Fibroblast of villous mesenchyme (primary cell): Measurements from ENCODE around the gene SRPK2. TPM values are rescaled to one million over a fixed set of nuclear protein-coding genes. Genes with fewer than 3 reads are reported as not detected.
"Not testable (repeated sequence)": the region's sequence is repeated elsewhere in the genome, so short reads cannot be mapped to it uniquely, and the experiment has no call there.

Source experiments
- DNase-seq: peaks from one replicate; pipeline ENCODE4 v3.0.0-alpha.2; 2010; ENCODE audit warnings: low read depth
- H3K4me3 ChIP-seq: 2 replicates; pipeline ENCODE4 v1.5.1; 2011; ENCODE audit warnings: low read depth, mild to moderate bottlenecking, low read length
- total RNA-seq: library from RNA; depleted of rRNA; stranded (reverse); fragments of >200 nt; gene quantifications from 2 replicates; pipeline ENCODE4 v1.2.3, GENCODE V29; 2012
- TF ChIP-seq, protein P1 (sequence below): IDR thresholded peaks from 2 replicates; pipeline ENCODE4 v1.5.1; 2012; ENCODE audit warnings: low read depth, mild to moderate bottlenecking, low read length; ENCODE audit not compliant: insufficient read depth

SRPK2 gene
- total RNA-seq, 1 donor: 60.9 TPM

DNA sequence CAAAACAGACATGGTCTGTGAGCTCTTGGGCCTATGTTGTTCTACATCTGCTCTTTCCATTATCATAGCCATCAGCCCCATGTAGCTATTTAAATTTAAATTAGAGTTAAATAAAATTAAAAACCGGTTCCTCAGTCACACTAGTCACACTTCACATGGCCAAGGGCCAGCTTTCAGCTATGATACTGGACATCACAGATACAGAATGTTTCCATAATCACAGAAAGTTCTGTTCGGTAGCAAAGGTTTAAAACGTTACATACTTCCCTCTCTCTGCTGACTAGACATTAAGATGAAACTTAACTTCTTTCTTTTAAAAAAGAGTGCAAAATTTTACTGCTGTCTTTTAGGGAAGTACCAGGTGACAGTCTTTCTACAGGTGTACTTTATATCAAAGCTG is 43.0 kb downstream of the SRPK2 start:
- TF ChIP-seq, protein P1, sequence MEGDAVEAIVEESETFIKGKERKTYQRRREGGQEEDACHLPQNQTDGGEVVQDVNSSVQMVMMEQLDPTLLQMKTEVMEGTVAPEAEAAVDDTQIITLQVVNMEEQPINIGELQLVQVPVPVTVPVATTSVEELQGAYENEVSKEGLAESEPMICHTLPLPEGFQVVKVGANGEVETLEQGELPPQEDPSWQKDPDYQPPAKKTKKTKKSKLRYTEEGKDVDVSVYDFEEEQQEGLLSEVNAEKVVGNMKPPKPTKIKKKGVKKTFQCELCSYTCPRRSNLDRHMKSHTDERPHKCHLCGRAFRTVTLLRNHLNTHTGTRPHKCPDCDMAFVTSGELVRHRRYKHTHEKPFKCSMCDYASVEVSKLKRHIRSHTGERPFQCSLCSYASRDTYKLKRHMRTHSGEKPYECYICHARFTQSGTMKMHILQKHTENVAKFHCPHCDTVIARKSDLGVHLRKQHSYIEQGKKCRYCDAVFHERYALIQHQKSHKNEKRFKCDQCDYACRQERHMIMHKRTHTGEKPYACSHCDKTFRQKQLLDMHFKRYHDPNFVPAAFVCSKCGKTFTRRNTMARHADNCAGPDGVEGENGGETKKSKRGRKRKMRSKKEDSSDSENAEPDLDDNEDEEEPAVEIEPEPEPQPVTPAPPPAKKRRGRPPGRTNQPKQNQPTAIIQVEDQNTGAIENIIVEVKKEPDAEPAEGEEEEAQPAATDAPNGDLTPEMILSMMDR: no peak
- no peak for DNase-seq
- no peak overlapping the region for H3K4me3 ChIP-seq

DNA sequence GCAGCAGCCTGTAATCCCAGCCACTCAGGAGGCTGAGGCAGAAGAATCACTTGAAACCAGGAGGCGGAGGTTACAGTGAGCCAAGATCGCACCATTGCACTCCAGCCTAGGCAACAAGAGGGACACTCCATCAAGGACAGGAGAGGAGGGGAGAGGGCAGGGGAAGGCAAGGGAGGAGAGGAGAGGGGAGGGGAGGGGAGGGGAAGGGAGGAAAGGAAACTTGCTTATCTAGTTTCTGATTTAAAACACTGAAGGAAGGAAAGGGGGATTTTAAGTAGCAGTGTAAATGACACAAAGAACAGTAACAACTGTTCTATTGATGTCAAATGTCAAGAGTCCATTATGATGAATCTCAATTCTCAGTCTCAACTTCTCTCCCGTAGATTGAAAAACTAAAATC is 43.7 kb downstream of the SRPK2 start:
- H3K4me3 ChIP-seq: no peak overlapping the region
- DNase-seq: no peak
- TF ChIP-seq, protein P1: no peak

DNA sequence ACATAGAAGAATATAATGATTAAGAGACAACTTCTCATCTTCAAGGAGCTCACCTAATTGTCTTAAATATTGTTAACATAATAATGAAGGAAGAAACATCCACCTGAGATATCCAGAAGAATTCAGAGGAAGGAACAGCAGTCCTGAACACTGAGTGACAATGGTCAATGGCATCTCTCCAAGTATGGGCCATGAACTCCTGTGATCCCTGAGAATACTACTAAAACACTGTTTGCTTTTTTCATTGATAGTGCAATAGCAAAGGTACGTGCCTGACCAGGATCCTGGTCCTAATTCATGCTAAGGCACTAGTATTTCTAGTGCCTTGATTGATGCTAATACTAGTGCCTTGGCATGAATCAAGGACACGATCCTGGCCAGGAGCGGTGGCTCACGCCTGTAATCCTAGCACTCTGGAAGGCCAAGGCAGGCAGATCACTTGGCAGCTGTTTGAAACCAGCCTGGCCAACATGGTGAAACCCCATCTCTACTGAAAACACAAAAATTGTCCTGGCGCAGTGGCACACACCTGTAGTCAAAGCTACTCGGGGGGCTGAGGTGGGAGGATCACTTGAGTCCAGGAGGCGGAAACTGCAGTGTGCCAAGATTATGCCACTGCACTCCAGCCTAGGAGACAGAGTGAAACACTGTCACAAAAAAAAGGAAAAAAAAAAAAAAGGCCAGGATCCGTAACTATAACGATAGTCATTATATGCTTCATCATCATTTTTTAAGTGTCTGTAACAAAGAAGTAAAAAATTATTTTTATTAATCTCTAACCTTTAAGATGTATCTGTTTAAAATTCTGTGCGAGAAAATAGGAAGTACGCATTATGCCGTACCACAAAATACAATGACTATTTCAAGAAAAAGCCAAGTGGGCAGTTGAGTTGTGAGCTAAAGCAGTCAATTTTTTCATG is 49.1 kb downstream of the SRPK2 start:
- DNase-seq: no peak
- TF ChIP-seq, protein P1: no peak
- no peak overlapping the region for H3K4me3 ChIP-seq

DNA sequence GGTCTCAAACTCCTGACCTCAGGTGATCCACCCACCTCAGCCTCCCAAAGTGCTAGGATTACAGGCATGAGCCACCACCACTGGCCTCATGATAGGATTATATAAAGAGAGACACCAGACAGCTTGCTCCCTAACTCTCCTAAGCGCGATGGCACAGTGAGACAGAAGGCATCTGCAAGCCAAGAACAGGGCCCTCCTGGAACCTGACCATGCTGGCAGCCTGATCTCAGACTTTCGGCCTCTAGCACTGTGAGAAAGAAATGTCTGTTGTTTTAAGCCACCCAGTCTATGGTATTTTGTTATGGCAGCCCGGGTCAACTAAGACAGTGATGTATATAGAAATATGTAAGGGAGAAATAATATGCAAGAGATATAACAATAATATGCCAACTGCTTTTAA is 51.2 kb downstream of the SRPK2 start:
- TF ChIP-seq, protein P1: no peak
- no peak for DNase-seq
- H3K4me3 ChIP-seq: no peak overlapping the region

DNA sequence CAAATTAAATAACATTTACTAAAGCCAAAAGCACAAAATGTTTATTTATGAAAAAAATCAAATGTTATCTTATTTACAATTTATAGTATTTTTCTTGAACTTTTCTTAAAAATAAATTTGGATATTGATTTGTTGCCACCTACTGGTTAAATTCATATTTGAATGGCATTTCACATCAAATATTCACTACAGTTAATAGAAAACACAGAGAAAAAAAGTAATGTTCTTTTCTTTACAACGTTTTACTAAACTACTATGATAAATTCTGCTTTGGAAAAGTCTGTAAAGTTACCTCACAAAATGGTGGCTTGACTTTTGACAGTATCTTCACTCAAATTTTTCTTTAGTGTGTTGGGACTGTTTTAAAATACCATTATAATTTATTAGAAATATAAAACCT is 52.7 kb downstream of the SRPK2 start:
- peak; percentile 23 for DNase-seq
- TF ChIP-seq, protein P1: peak; percentile 23
- H3K4me3 ChIP-seq: no peak overlapping the region

DNA sequence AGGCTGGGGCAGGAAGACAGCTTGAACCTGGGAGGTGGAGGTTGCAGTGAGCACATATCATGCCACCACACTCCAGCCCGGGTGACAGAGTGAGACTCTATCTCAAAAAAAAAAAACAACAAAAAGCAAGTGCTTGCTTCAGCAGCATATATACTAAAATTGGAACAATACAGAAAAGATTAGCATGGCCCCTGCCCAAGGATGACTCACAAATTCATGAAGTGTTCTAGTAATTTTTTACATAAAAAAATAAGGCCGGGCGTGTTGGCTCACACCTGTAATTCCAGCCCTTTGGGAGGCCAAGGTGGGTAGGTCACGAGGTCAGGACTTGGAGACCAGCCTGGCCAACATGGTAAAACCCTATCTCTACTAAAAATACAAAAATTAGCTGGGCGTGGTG is 56.1 kb downstream of the SRPK2 start:
- not testable (repeated sequence) for DNase-seq

DNA sequence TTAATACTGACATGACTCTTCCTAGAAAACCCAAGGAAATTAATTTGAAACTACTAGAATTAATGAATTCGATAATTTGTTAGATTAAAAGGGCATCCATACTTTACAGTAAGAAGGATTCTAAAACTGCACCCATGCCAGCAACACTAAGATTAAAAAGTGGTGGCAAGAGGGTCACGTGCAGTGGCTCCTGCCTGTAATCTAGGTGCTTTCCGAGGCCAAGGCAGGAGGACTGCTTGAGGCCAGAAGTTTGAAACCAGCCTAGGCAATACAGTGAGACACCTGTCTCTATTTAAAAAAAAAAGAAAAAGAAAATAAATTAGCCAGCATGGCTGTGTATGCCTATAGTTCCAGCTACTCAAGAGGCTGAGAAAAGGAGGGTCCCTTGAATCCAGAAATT is 58.2 kb downstream of the SRPK2 start:
- TF ChIP-seq, protein P1: no peak
- H3K4me3 ChIP-seq: no peak overlapping the region
- DNase-seq: no peak

More for the DNA sequence above, 56.1 kb downstream of the SRPK2 start:
- H3K4me3 ChIP-seq: not testable (repeated sequence)
